HCT116 (cell line): ENCODE measurements around the gene MOB2. TPM values are rescaled to one million over a fixed set of nuclear protein-coding genes. Genes with fewer than 3 reads are reported as not detected.
"Not testable (repeated sequence)": the region's sequence is repeated elsewhere in the genome, so short reads cannot be mapped to it uniquely, and the experiment has no call there.

ENCODE experiments used
- ATAC-seq: fragments of 200-7000 bp; cut with Tn5 transposase; 2 replicates; pipeline ENCODE4 v1.9.1; 2020; ENCODE audit warnings: mild to moderate bottlenecking, moderate library complexity
- BruUV-seq: library from RNA; stranded (reverse); fragments of 400-500 nt; replicated peaks from 2 replicates; lab custom pipeline; 2021; lab: Mats Ljungman, UMichigan
- CTCF ChIA-PET: fragments of 300-600 bp; sonication (Branson Sonifier 250); formaldehyde crosslinking; loops from one replicate; lab custom pipeline; 2021; ENCODE audit warnings: antibody characterized with exemption; lab: Charles Lee
- POLR2A ChIA-PET: fragments of 300-600, 350-600 bp; sonication (Branson Sonifier 250); formaldehyde crosslinking; loops from one replicate; lab custom pipeline; 2021; ENCODE audit warnings: antibody characterized with exemption; lab: Charles Lee
- RAD21 ChIA-PET, 2 experiments: fragments of 300-600 bp; sonication (Branson Sonifier 250); formaldehyde crosslinking; loops; one replicate each; lab custom pipeline; 2023; ENCODE audit warnings: low total read pairs in 2 of 2; ENCODE audit not compliant: uncharacterized antibody in 2 of 2, unreplicated experiment in 2 of 2, low non-redundant PET in 1 of 2; lab: Charles Lee
- DNase-seq: peaks from one replicate; pipeline ENCODE4 v3.0.0-alpha.2; 2010; ENCODE audit warnings: low read depth, low spot score
- H2AFZ ChIP-seq: fragments of 200-600 bp; shearing (Covaris generic), sonication (generic); 2 replicates; pipeline ENCODE4 v1.6.1; 2017; ENCODE audit warnings: low read depth, mixed run types, mixed read lengths, antibody characterized with exemption, low read length; ENCODE audit not compliant: poor library complexity, severe bottlenecking
- H3K27ac ChIP-seq: 2 replicates; pipeline ENCODE4 v1.5.1; 2012; ENCODE audit warnings: low read depth, low read length
- H3K27me3 ChIP-seq: fragments of 200-600 bp; sonication (generic); 2 replicates; pipeline ENCODE4 v1.6.1; 2016; ENCODE audit warnings: mixed run types, low read length, mixed read lengths; ENCODE audit not compliant: insufficient read depth
- H3K36me3 ChIP-seq, 2 experiments: fragments of 200-500 bp in 1 of 2; fragments of 200-600 bp in 1 of 2; sonication (Bioruptor generic) in 1 of 2; sonication (generic) in 1 of 2; 2 replicates each; pipeline versions ENCODE4 v1.5.1 to v1.6.1; 2014 to 2016; ENCODE audit warnings: low read length in 2 of 2, inconsistent platforms in 1 of 2, mixed read lengths in 1 of 2, mixed run types in 1 of 2; ENCODE audit not compliant: insufficient read depth in 2 of 2, control insufficient read depth in 1 of 2
- H3K4me1 ChIP-seq, 2 experiments: fragments of 200-600 bp in 1 of 2; sonication (generic) in 1 of 2; 2 replicates each; pipeline versions ENCODE4 v1.5.1 to v1.6.1; 2012 to 2017; ENCODE audit warnings: low read length in 2 of 2, inconsistent platforms in 1 of 2, mild to moderate bottlenecking in 1 of 2, mixed read lengths in 1 of 2, mixed run types in 1 of 2, moderate library complexity in 1 of 2; ENCODE audit not compliant: insufficient read depth in 2 of 2, control insufficient read depth in 1 of 2
- H3K4me2 ChIP-seq: fragments of 200-600 bp; sonication (generic); 2 replicates; pipeline ENCODE4 v1.6.1; 2017; ENCODE audit warnings: mixed run types, low read length, mixed read lengths
- H3K4me3 ChIP-seq, 2 experiments: fragments of 200-600 bp in 1 of 2; sonication (generic) in 1 of 2; replicated peaks in 1 of 2; 2 replicates each; pipeline ENCODE4 v1.5.1; 2011 to 2016; ENCODE audit warnings: low read length in 2 of 2, control low read depth in 1 of 2, low read depth in 1 of 2, mild to moderate bottlenecking in 1 of 2, mixed read lengths in 1 of 2, mixed run types in 1 of 2
- H3K79me2 ChIP-seq: fragments of 200-600 bp; sonication (generic); 2 replicates; pipeline ENCODE4 v1.6.1; 2017; ENCODE audit warnings: mild to moderate bottlenecking, mixed run types, low read length, moderate library complexity, mixed read lengths; ENCODE audit not compliant: insufficient read depth
- H3K9ac ChIP-seq: fragments of 200-600 bp; sonication (generic); 2 replicates; pipeline ENCODE4 v1.6.1; 2016; ENCODE audit warnings: low read length, mixed read lengths
- H3K9me2 ChIP-seq: fragments of 200-600 bp; sonication (generic), shearing (Covaris generic); 2 replicates; pipeline ENCODE4 v1.6.1; 2017; ENCODE audit warnings: mixed run types, mild to moderate bottlenecking, moderate library complexity; ENCODE audit not compliant: insufficient read depth
- H3K9me3 ChIP-seq, 2 experiments: fragments of 200-500 bp in 1 of 2; fragments of 200-600 bp in 1 of 2; sonication (Bioruptor generic) in 1 of 2; sonication (generic) in 1 of 2; 2 replicates each; pipeline ENCODE4 v1.6.1; 2014 to 2017; ENCODE audit warnings: low read length in 2 of 2, mixed read lengths in 2 of 2, inconsistent platforms in 1 of 2, low read depth in 1 of 2, mild to moderate bottlenecking in 1 of 2, mixed run types in 1 of 2, moderate library complexity in 1 of 2; ENCODE audit not compliant: control insufficient read depth in 1 of 2, insufficient read depth in 1 of 2
- H4K20me1 ChIP-seq: fragments of 200-600 bp; sonication (generic), shearing (Covaris generic); 2 replicates; pipeline ENCODE4 v1.6.1; 2017; ENCODE audit warnings: mixed run types, mild to moderate bottlenecking, moderate library complexity; ENCODE audit not compliant: insufficient read depth
- CEBPB ChIP-seq: IDR thresholded peaks from 2 replicates; pipeline ENCODE4 v1.6.1; 2012; ENCODE audit warnings: low read depth
- EGR1 ChIP-seq: IDR thresholded peaks from 2 replicates; pipeline ENCODE4 v1.6.1; 2012; ENCODE audit warnings: low read depth
- ELF1 ChIP-seq: IDR thresholded peaks from 2 replicates; pipeline ENCODE4 v1.6.1; 2012; ENCODE audit warnings: low read depth, borderline replicate concordance
- EZH2phosphoT487 ChIP-seq: fragments of 200-600 bp; IDR thresholded peaks from 2 replicates; pipeline ENCODE4 v1.6.1; 2018; ENCODE audit warnings: antibody characterized with exemption, borderline replicate concordance
- JUND ChIP-seq: IDR thresholded peaks from 2 replicates; pipeline ENCODE4 v1.6.1; 2012
- POLR2AphosphoS5 ChIP-seq: IDR thresholded peaks from 2 replicates; pipeline ENCODE4 v1.6.1; 2011; ENCODE audit warnings: mild to moderate bottlenecking, low read depth, low read length, moderate library complexity
- SP1 ChIP-seq: IDR thresholded peaks from 2 replicates; pipeline ENCODE4 v1.6.1; 2012; ENCODE audit warnings: low read depth
- SRF ChIP-seq: IDR thresholded peaks from 2 replicates; pipeline ENCODE4 v1.6.1; 2012; ENCODE audit warnings: low read depth
- ZFX ChIP-seq: fragments of 450-650 bp; IDR thresholded peaks from 2 replicates; pipeline ENCODE4 v1.6.1; 2017
- intact Hi-C: fragments of 100-400 bp; cut with micrococcal nuclease; formaldehyde crosslinking; loops from 2 replicates; pipeline ENCODE4 v1.10.0; 2022
- total RNA-seq: library from RNA; stranded (reverse); gene quantifications from one replicate; pipeline ENCODE4 v1.2.1, GENCODE V29; 2021; ENCODE audit not compliant: unreplicated experiment
- TF ChIP-seq, protein P1 (sequence below): IDR thresholded peaks from 2 replicates; pipeline ENCODE4 v1.6.1; 2012

MOB2 gene
- total RNA-seq, 1 experiment from 2014 or later, result 25.7 TPM

DNA sequence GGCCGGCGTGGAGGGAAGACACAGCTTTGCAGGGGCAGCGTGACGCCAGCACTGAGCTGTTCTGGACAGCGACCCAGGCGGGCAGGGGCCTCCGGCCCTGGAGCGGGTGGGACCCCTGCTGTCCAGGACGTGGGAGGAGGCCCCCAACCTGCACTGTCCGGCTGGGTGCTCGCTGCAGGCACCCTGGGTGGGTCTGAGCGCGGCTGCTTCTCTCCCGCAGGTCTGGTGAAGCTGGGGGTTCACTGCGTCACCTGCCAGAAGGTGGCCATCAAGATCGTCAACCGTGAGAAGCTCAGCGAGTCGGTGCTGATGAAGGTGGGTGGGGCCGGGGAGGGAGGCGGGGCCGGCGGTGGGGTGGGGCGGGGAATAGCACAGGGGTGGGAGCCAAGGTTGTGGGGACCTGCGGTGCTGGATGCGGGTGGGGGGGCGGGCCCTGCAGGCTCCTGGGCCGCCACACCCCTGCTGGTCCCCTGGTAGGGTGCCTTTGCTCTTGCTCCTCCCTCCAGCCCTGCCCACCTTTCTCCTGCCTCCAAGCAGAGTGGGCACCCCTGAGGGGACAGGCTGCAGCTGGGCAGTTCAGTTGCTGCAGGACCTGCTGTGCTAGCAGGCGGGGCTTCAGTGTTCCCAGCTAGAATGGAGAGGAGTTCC lies 50.6 kb downstream of the MOB2 start:
- Histone ChIP-seq H2AFZ (no peak overlapping the region), H4K20me1 (no peaks in the 10 kb centered on the region), H3K79me2 (no peaks in the 10 kb centered on the region), H3K9me2 (no peaks in the 10 kb centered on the region), H3K9ac (no peak overlapping the region), H3K9me3 (no peaks in the 10 kb centered on the region), H3K4me3 (no peak overlapping the region), H3K36me3 (no peaks in the 10 kb centered on the region), H3K27ac (no peak overlapping the region), H3K4me2 (no peak overlapping the region), H3K4me1 (peaks cover 0 to 6% of the 10 kb centered on the region in 2 experiments; a peak in 1 of 4 replicates), H3K27me3 (no peaks in the 10 kb centered on the region)
- intact Hi-C loops, result no loop called here
- CTCF ChIA-PET, result no interaction called here
- BruUV-seq, result no TSS peak
- no peak for DNase-seq
- POLR2A ChIA-PET, result no interaction called here
- RAD21 ChIA-PET, result no interaction called here
- ATAC-seq, result peak; percentile 65
- TF ChIP-seq ELF1 (no peak), CEBPB (no peak), POLR2AphosphoS5 (no peak), SRF (no peak), ZFX (no peak), JUND (no peak), SP1 (no peak), EGR1 (no peak), EZH2phosphoT487 (no peak)
- TF ChIP-seq, protein P1, sequence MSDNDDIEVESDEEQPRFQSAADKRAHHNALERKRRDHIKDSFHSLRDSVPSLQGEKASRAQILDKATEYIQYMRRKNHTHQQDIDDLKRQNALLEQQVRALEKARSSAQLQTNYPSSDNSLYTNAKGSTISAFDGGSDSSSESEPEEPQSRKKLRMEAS, result no peak

DNA sequence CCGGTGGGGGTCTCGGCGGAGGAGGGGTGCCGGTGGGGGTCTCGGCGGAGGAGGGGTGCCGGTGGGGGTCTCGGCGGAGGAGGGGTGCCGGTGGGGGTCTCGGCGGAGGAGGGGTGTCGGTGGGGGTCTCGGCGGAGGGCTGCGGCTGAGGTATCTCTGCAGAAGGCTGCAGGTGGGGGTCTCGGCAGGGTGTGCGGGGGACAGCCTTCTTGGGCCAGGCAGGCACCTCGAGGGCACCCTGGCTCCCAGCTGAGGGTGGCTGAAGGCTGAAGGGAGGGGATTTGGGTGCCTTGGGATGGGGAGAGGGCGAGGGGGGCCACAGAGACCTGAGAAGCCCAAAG lies 51.1 kb downstream of the MOB2 start:
- ATAC-seq, H3K9me3 ChIP-seq, intact Hi-C loops, H3K9ac ChIP-seq, RAD21 ChIA-PET, H3K9me2 ChIP-seq, H4K20me1 ChIP-seq, DNase-seq, H3K79me2 ChIP-seq, H3K27ac ChIP-seq, POLR2A ChIA-PET, H3K4me1 ChIP-seq, CTCF ChIA-PET, H3K4me3 ChIP-seq, H3K4me2 ChIP-seq, H3K27me3 ChIP-seq, H2AFZ ChIP-seq, BruUV-seq, H3K36me3 ChIP-seq: not testable (repeated sequence)
